A673 (cell line): ENCODE results near the gene UTRN. TPM values are rescaled to one million over a fixed set of nuclear protein-coding genes. Genes with fewer than 3 reads are reported as not detected.

Experiments used
- BruUV-seq: library from RNA; stranded (reverse); fragments of 400-500 nt; replicated peaks from 2 replicates; lab custom pipeline; 2021; lab: Mats Ljungman, UMichigan
- CTCF ChIA-PET: fragments of 300-600 bp; sonication (Branson Sonifier 250); formaldehyde crosslinking; loops from one replicate; lab custom pipeline; 2022; ENCODE audit warnings: antibody characterized with exemption; lab: Charles Lee
- POLR2A ChIA-PET: fragments of 300-600 bp; sonication (Branson Sonifier 250); formaldehyde crosslinking; loops from one replicate; lab custom pipeline; 2022; ENCODE audit warnings: antibody characterized with exemption; ENCODE audit not compliant: low non-redundant PET; lab: Charles Lee
- DNase-seq: peaks from one replicate; pipeline ENCODE4 v3.0.0-alpha.2; 2015; ENCODE audit warnings: low spot score
- H3K27ac ChIP-seq: fragments of 200-600 bp; sonication (generic); 2 replicates; pipeline ENCODE4 v1.5.1; 2016; ENCODE audit warnings: mixed run types, low read depth, mild to moderate bottlenecking, mixed read lengths, antibody characterized with exemption, low read length; ENCODE audit not compliant: poor library complexity, severe bottlenecking
- H3K27me3 ChIP-seq: fragments of 200-600 bp; sonication (generic); replicated peaks from 2 replicates; pipeline ENCODE4 v1.6.1; 2017; ENCODE audit warnings: mixed run types, low read depth, mild to moderate bottlenecking, mixed read lengths, antibody characterized with exemption, low read length; ENCODE audit not compliant: insufficient read depth, poor library complexity
- H3K36me3 ChIP-seq: fragments of 200-600 bp; sonication (generic); 2 replicates; pipeline ENCODE4 v1.6.1; 2016; ENCODE audit warnings: mixed run types, mild to moderate bottlenecking, mixed read lengths, antibody characterized with exemption, low read length; ENCODE audit not compliant: insufficient read depth, poor library complexity, severe bottlenecking
- H3K4me1 ChIP-seq: fragments of 200-600 bp; sonication (generic); 2 replicates; pipeline ENCODE4 v1.6.1; 2017; ENCODE audit warnings: mixed run types, mild to moderate bottlenecking, mixed read lengths, antibody characterized with exemption, low read length; ENCODE audit not compliant: insufficient read depth, poor library complexity, severe bottlenecking
- H3K4me3 ChIP-seq: fragments of 200-600 bp; sonication (generic); 2 replicates; pipeline ENCODE4 v1.5.1; 2016; ENCODE audit warnings: low read depth, mixed run types, mild to moderate bottlenecking, mixed read lengths, low read length; ENCODE audit not compliant: poor library complexity, severe bottlenecking
- H3K9me3 ChIP-seq: fragments of 200-600 bp; sonication (generic); 2 replicates; pipeline ENCODE4 v1.6.1; 2016; ENCODE audit warnings: mixed run types, low read depth, mild to moderate bottlenecking, mixed read lengths, antibody characterized with exemption, low read length; ENCODE audit not compliant: poor library complexity, severe bottlenecking
- CTCF ChIP-seq: fragments of 300-800, 200-600 bp; sonication (generic); conservative IDR thresholded peaks from 2 replicates; pipeline ENCODE4 v1.5.1; 2017; ENCODE audit warnings: low read depth, mild to moderate bottlenecking, antibody characterized with exemption, low read length, moderate library complexity, mixed read lengths
- EZH2 ChIP-seq: fragments of 200-600 bp; sonication (generic); IDR thresholded peaks from 2 replicates; pipeline ENCODE4 v1.6.1; 2017; ENCODE audit warnings: borderline replicate concordance, low read depth, mild to moderate bottlenecking, mixed read lengths, antibody characterized with exemption, low read length; ENCODE audit not compliant: poor library complexity, severe bottlenecking
- intact Hi-C: fragments of 100-400 bp; cut with micrococcal nuclease; formaldehyde crosslinking; loops from one replicate; pipeline ENCODE4 v1.10.0; 2022; ENCODE audit not compliant: unreplicated experiment
- total RNA-seq: library from RNA; stranded (reverse); gene quantifications from 2 replicates; pipeline ENCODE4 v1.2.3, GENCODE V29; 2021

Gene UTRN
- total RNA-seq, 1 experiment from 2014 or later = 75.2 TPM

GRCh38 chr6:144277174-144277573, 8.0 kb upstream of the UTRN start:
- CTCF ChIA-PET = no interaction called here
- TF ChIP-seq CTCF = no peak

GRCh38 chr6:144277605-144278227, 7.4 kb upstream of the UTRN start:
- intact Hi-C loops = no loop called here
- CTCF ChIA-PET = no interaction called here
- no peaks in the 10 kb centered on the region for H3K36me3 ChIP-seq

More at GRCh38 chr6:144277174-144277573, 8.0 kb upstream of the UTRN start:
- intact Hi-C loops = no loop called here
- no peaks in the 10 kb centered on the region for H3K9me3 ChIP-seq
- BruUV-seq = no TSS peak
- H3K27ac ChIP-seq = no peak overlapping the region
- H3K27me3 ChIP-seq = no peaks in the 10 kb centered on the region
- no peaks in the 10 kb centered on the region for H3K36me3 ChIP-seq
- no peak overlapping the region for H3K4me3 ChIP-seq
- DNase-seq = no peak
- H3K4me1 ChIP-seq = no peaks in the 10 kb centered on the region
- POLR2A ChIA-PET = no interaction called here

GRCh38 chr6:144278659-144279314, 6.3 kb upstream of the UTRN start:
- no peak for DNase-seq
- no TSS peak for BruUV-seq
- ChIA-PET POLR2A (no interaction called here), CTCF (no interaction called here)
- Histone ChIP-seq H3K4me1 (no peaks in the 10 kb centered on the region), H3K9me3 (no peaks in the 10 kb centered on the region), H3K36me3 (no peaks in the 10 kb centered on the region), H3K4me3 (no peak overlapping the region), H3K27ac (no peak overlapping the region), H3K27me3 (no peaks in the 10 kb centered on the region)
- intact Hi-C loops = no loop called here
- no peak for TF ChIP-seq CTCF
- TF ChIP-seq EZH2 = no peak

More at GRCh38 chr6:144277605-144278227, 7.4 kb upstream of the UTRN start:
- TF ChIP-seq EZH2 = no peak
- TF ChIP-seq CTCF = no peak
- no peak for DNase-seq
- Histone ChIP-seq H3K4me3 (no peak overlapping the region), H3K27me3 (no peaks in the 10 kb centered on the region), H3K27ac (no peak overlapping the region), H3K9me3 (no peaks in the 10 kb centered on the region), H3K4me1 (no peaks in the 10 kb centered on the region)
- POLR2A ChIA-PET = no interaction called here
- BruUV-seq = no TSS peak
